Hepatic stellate cell (primary cell): Measurements from ENCODE around the gene CCDC92.
"Not testable (repeated sequence)": the region's sequence is repeated elsewhere in the genome, so short reads cannot be mapped to it uniquely, and the experiment has no call there.

Experiments
- DNase-seq: peaks from one replicate; pipeline ENCODE4 v3.0.0; 2011; ENCODE audit warnings: low spot score

CCDC92 gene

GRCh38 chr12:123949770-123950165 is 22.9 kb downstream of the CCDC92 start:
- no peak for DNase-seq

DNA sequence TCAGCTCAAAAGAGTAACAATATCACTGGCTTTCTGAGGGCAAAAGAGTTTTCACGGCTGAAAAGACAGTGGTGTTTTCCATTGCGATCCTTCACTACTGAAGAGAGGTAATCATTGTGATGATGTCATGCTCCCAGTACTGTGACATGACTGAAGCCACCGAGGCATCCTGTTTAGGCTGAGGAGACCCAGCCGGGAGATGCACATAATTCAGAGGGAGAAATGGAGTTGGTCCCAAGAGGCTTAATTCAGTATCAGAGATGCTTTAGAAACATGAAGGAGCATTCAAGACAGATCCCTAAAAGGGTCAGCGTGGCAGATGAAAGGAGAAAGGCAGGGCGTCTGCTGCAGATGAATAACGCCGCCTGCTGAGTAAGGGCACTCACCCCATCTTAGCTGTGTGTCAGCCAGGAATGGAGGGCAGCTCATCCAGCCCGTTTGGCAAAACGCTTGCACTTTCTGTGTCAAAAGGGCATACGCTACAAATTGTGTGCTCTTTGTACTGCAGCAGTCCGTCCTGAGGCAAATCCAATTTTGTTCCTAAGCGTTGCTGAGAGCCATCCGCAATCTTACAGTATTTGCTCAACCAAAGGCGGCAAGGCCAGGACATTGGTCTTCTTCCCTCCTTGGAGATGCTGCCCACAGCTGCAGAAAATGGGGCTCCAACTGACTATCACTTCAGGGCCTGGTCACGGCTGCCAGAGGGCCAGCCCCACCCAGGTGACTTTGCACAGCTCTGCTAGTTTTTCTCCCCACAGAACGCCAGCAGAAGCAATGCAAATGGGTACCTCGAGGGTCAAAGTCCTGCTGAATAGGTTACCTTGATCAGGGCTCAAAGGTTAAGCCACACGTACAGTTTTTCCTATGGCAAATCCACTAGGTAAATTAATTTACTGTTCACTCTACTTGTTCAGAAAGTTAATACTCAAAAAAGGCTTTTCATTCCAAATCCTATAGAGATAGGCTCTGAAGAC is 23.5 kb downstream of the CCDC92 start:
- DNase-seq = no peak

DNA sequence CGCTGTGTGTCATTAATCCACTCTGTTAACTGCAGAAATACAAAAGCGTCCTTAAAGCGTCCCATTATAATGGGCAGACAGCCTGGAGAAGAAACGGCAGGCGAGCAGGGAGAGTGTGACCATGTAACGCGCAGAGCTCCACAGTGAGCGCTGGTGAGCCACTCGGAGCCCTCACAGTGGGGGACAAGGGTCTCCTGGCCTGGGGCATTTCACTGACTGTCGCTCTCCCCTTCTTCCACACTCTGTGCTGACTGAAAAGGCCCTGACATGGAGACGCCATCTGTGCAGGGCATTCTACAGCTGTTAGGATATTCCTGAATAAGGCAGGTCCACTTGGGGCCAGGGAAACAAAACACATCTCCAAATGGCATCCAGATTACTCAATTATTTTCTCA is 24.2 kb downstream of the CCDC92 start:
- no peak for DNase-seq

DNA sequence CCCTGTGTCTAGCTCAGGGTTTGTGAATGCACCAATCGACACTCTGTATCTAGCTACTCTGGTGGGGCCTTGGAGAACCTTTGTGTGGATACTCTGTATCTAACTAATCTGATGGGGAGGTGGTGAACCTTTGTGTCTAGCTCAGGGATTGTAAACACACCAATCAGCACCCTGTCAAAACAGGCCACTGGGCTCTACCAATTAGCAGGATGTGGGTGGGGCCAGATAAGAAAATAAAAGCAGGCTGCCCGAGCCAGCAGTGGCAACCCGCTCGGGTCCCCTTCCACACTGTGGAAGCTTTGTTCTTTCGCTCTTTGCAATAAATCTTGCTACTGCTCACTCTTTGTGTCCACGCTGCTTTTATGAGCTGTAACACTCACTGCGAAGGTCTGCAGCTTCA is 25.1 kb downstream of the CCDC92 start:
- not testable (repeated sequence) for DNase-seq

- not testable (repeated sequence) for DNase-seq
Measured at GRCh38 chr12:123946516-123947505, 25.8 kb downstream of the CCDC92 start.

DNA sequence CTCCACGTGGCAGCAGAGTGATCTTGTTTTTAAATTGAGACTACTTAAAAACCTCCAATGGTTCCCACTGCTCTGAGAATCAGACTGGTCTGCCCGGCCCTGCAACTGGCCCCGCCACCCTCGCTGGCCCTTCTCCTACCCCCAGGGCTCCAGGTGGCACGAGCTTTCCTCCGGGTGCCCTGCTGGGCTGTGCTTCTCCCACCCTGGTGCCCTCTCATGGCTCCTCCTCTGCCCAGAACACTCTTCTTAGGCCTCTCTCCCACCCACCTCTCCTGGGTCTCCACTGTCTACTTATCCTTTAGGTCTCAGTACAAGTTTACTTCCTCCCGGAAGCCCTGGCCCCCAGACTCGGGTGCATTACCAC is 26.5 kb downstream of the CCDC92 start:
- no peak for DNase-seq

GRCh38 chr12:123945287-123946151 is 27.1 kb downstream of the CCDC92 start:
- DNase-seq = no peak

GRCh38 chr12:123944696-123945095 is 27.9 kb downstream of the CCDC92 start:
- DNase-seq = no peak

GRCh38 chr12:123943816-123944215 is 28.8 kb downstream of the CCDC92 start:
- DNase-seq = no peak

DNA sequence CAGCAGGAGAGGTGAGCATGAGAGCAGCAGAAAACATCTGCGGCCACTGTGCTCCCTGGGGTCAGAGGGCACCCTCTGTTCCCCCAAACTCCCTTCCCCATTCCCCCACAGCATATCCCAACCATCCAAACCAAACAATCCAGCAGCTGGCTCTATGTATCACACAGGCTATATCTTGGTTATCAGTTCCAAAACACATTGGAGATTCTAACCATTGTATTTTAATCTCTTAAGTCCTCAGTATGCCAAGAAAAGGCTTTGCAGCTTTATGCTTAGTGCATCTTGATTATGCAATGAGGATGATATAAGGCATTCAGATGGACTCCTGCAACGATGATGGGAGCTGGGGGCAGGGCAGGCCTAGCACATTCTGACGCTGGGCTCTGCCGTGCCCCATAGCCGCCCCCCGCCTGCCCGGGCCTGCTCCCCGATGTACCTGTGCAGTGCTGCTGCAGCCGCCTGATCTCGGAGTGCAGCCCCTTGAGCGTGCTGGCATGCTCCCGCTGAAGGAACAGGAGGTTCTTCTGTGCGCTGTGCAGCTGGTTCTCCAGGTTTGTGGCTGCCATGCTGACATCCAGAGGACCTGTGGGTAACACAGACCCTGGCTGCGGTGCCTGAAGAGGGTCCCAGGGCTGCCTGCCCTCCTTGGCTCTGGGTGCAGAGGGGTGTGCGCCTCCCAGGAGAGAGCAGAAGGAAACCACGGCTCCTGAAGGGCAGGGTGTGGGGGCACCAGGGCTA is 29.6 kb downstream of the CCDC92 start:
- no peak for DNase-seq

GRCh38 chr12:123942238-123942653 is 30.4 kb downstream of the CCDC92 start:
- peak; percentile 91 for DNase-seq

DNA sequence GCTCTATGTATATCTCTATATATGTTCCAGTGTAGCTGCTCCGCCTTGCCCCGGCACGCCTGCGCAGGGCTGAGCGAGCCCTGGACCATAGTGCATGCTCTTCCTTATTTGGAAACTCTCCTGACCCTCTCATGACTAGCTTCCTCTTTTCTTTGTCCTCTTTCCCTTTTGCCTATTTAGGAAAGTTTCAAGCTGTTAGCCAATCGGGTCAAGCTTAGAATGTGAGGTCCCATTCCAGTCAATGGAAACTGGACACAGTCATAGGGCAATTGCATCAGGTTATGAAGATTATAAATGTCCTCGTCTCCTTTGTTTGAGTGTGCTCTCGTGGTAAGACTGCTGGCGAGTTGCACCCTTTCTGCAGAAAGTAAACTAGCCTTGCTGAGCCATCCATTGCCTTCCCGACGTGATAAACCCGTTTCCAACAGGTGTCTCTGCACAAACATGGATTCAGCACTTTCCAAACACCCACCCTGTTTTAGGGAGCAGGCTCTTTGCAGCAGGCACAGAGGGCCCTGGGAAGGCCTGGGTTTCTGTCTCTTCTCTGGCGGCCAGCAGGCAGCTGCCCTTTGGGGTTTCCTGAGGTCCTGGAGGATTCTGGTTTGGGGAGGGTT is 30.9 kb downstream of the CCDC92 start:
- no peak for DNase-seq

DNA sequence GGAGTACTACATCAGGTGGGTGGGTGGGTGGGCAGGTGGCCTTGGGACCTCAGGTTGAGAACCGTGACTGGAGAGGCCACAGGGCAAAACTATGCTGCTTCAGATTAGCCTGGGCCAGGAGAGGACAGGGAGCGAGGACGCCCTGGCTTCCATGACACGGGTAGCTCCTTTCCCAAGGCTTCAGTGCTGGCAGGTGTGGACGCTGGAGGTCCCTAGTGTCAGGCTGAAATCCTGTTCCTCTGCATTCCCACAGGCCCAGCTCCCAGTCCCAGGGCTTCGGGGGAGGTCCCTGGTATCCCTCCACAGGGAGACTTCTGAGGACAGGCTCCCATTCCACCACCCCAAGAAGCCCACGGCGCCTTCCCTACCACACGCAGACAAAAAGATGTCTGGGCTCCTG is 31.6 kb downstream of the CCDC92 start:
- no peak for DNase-seq

DNA sequence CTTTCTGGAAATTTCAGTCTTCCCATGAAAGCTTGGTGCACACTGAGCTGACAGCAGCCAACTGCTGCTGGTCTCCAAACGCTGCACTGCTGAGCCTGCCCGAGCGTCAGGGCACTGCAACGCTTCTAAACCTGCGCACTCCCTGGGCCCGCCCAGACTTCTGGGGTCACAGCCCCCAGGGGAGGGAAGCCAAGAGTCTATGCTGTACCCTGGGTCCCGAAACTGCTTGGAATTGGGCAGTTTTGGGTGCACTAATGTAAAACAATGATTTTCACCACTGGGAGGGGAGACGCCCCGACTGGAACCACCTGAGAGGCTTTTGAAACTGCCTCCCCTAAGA is 32.0 kb downstream of the CCDC92 start:
- DNase-seq = no peak

- no peak for DNase-seq
Measured at GRCh38 chr12:123939716-123940626, 32.7 kb downstream of the CCDC92 start.

DNA sequence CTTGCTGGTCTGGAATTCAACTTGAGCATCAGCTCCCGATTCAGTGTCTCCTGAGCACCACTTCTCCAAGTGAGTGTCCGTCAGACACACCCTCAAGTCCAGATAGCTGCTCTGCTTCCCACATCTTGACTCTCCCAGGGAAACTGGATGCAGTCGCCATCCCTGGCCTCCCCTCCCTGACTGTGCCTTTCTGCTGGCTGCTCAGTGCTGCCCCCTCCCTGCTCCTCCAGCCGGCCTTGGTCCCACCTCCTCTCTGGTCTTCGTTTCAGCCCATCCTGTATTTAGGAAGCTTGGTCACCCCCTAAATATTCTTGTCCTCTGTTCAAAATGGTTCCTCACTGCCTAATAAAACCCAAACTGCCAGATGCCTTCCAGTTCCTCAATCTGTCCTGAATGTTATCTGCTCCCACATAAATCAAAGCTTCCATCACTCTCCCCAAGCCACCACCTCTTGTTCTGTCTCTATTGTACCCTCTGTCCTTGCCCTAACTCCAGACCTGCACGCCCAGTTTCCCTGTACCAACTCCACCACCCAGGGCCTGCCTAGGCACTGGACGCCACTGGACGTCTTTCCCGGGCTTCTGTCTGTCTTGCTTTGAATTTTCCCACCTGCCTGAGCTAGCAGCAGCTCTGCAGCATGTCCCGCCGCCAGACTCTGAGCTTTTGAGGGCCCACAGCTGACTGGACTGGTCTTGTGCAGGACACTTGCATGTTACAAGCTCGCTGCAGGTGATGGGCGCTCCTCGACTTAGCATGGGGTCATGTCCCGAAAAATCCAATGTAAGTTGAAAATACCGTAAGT is 33.8 kb downstream of the CCDC92 start:
- no peak for DNase-seq

DNA sequence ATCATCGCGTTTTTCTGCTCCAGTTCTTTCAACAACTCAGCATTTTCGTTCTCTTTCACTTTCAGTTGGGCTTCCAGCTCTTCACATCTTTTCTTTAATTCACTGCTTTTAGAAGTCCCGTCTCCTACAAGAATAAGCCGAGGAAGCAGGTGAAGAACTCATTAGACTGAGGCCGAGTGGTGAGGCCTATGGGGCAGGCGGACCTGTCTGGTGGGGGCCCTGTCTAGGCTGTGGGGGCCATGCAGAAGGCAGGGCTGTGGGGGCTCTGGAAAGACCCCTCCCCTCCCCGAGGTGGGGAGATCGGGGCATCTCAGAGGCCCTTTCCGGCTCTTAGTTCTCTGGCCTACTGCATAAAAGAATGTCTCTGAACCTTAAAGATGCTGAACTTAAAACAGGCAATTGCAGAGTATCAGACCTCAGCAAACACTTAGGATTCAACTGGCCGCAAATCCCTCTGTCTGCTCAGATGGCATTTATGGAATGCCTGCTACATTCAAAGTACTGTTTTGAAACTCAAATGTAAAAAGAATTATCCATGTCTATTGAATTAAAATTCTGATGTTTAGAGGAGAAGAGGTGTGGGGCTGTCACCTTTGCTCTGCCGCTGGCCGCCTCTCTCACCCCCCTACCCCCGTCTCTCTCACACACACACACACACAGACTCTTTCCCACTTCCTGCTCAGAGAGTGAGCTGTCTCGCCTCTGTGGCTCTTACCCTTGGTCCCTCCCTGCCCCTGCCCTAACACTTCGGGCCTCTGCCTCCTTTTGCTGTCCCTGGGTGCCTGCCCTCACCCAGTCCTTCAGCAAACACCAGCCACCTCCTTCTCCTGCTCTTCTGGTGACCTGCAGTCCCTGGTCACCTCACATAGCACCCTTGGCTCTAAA is 34.7 kb downstream of the CCDC92 start:
- no peak for DNase-seq
